ENCODE measurements around the gene TSSK3. TPM values are rescaled to one million over a fixed set of nuclear protein-coding genes. Genes with fewer than 3 reads are reported as not detected.

Gene TSSK3
- total RNA-seq, 2 experiments from 2014 or later, result 0.85 to 0.90 TPM

- no peak for TF ChIP-seq CTCF (IDR thresholded peaks at IDR 0.05)
- no peak overlapping the region for H3K27ac Mint-ChIP-seq
- H3K4me1 Mint-ChIP-seq (ENCODE audit: low read depth), result no peaks in the 10 kb centered on the region
- no peaks in the 10 kb centered on the region for H3K9me3 Mint-ChIP-seq
- H3K4me3 Mint-ChIP-seq, result no peak overlapping the region
- no peaks in the 10 kb centered on the region for H3K36me3 Mint-ChIP-seq (ENCODE audit: low read depth)
- ChIA-PET POLR2A (interaction anchor here (0.5 kb wide), 1 partner anchor 157 kb away, joined by 3 read pairs; no protein-coding TSS in a partner anchor), CTCF (interaction anchor here (0.8 to 1.7 kb wide), 4 partner anchors 12 to 366 kb away, joined by 3 to 4 read pairs (median 3); partner anchors contain the start of gene BSDC1)
- DNase-seq (no peak), ATAC-seq (no peak)
- intact Hi-C loops (cut with micrococcal nuclease), result no loop called here
- peaks cover under 1% of the 10 kb centered on the region for H3K27me3 Mint-ChIP-seq
Measured at GRCh38 chr1:32406629-32407111, 44.3 kb downstream of the TSSK3 start.

- Mint-ChIP-seq H3K27me3 (peaks cover 4% of the 10 kb centered on the region), H3K9me3 (no peaks in the 10 kb centered on the region), H3K36me3 (ENCODE audit: low read depth) (no peaks in the 10 kb centered on the region), H3K27ac (no peak overlapping the region), H3K4me3 (no peak overlapping the region), H3K4me1 (ENCODE audit: low read depth) (peaks cover 3% of the 10 kb centered on the region)
- intact Hi-C loops (cut with micrococcal nuclease), result no loop called here
- TF ChIP-seq CTCF (IDR thresholded peaks at IDR 0.05), result no peak
- ATAC-seq (no peak), DNase-seq (no peak)
- ChIA-PET POLR2A (interaction anchor here (1.3 to 1.5 kb wide), 2 partner anchors 11 to 17 kb away, joined by 4 to 5 read pairs; partner anchors contain the start of gene BSDC1), CTCF (interaction anchor here (0.9 to 6.7 kb wide), 3 partner anchors 11 to 163 kb away, joined by 3 to 82 read pairs (median 3); no protein-coding TSS in a partner anchor)
Measured at GRCh38 chr1:32411261-32411660, 48.9 kb downstream of the TSSK3 start.

- H3K27ac Mint-ChIP-seq, result no peak overlapping the region
- DNase-seq (peak; percentile 85), ATAC-seq (peak; percentile 79)
- no peak overlapping the region for H3K4me3 Mint-ChIP-seq
- H3K9me3 Mint-ChIP-seq, result no peaks in the 10 kb centered on the region
- TF ChIP-seq CTCF (IDR thresholded peaks at IDR 0.05), result peak; percentile 87
- intact Hi-C loops (cut with micrococcal nuclease), result no loop called here
- H3K4me1 Mint-ChIP-seq (ENCODE audit: low read depth), result peaks cover 3% of the 10 kb centered on the region
- no peaks in the 10 kb centered on the region for H3K36me3 Mint-ChIP-seq (ENCODE audit: low read depth)
- ChIA-PET CTCF (interaction anchor here (0.6 to 6.7 kb wide), 15 partner anchors 9 to 218 kb away, joined by 3 to 82 read pairs (median 4); partner anchors contain the start of gene DCDC2B), POLR2A (interaction anchor here (0.7 kb wide), 2 partner anchors 12 to 109 kb away, joined by 3 to 4 read pairs; no protein-coding TSS in a partner anchor)
- H3K27me3 Mint-ChIP-seq, result peaks cover 4% of the 10 kb centered on the region
Measured at GRCh38 chr1:32413507-32414185, 51.3 kb downstream of the TSSK3 start.

Other genes with a start within 250 kb of the TSSK3 start
- gene TXLNA, start 182.9 kb upstream of the TSSK3 start, total RNA-seq, result 10 to 100 TPM; 71.5 to 73.3 TPM
- 10 to 100 TPM; 27.0 to 27.7 TPM for gene CCDC28B, start 161.9 kb upstream of the TSSK3 start, total RNA-seq
- gene IQCC, start 156.9 kb upstream of the TSSK3 start, total RNA-seq, result 1 to 10 TPM; 4.2 to 4.4 TPM
- not detected for gene DCDC2B, start 153.4 kb upstream of the TSSK3 start, total RNA-seq
- gene TMEM234, start 140.2 kb upstream of the TSSK3 start, total RNA-seq, result 1 to 10 TPM; 6.9 to 7.7 TPM
- 100 to 1,000 TPM; 328 to 335 TPM for gene EIF3I, start 140.1 kb upstream of the TSSK3 start, total RNA-seq
- gene FAM167B, start 115.3 kb upstream of the TSSK3 start, total RNA-seq, result under 1 TPM; 0.38 to 0.89 TPM
- gene LCK, start 111.3 kb upstream of the TSSK3 start, total RNA-seq, result 100 to 1,000 TPM; 289 to 292 TPM
- 100 to 1,000 TPM; 126 to 127 TPM for gene HDAC1, start 70.5 kb upstream of the TSSK3 start, total RNA-seq
- 10 to 100 TPM; 31.2 to 33.5 TPM for gene MARCKSL1, start 26.3 kb upstream of the TSSK3 start, total RNA-seq
- 1 to 10 TPM; 4.6 to 5.5 TPM for gene FAM229A, start 54 bp upstream of the TSSK3 start, total RNA-seq
- gene BSDC1, start 31.9 kb downstream of the TSSK3 start, total RNA-seq, result 10 to 100 TPM; 30.6 to 33.3 TPM
- not detected for gene ZBTB8B, start 102.5 kb downstream of the TSSK3 start, total RNA-seq
- under 1 TPM in 1 of 2 experiments, not detected in 1; 0.16 TPM for gene ZBTB8A, start 176.9 kb downstream of the TSSK3 start, total RNA-seq

Measured in activated CD8-positive, alpha-beta T cell treated with anti-CD3 and anti-CD28 coated beads for 36 hours (primary cell).